GM12878 (cell line): ENCODE measurements around the gene LDB3. TPM values are rescaled to one million over a fixed set of nuclear protein-coding genes. Genes with fewer than 3 reads are reported as not detected.

Source experiments
- ATAC-seq: fragments of 200-7000 bp; cut with Tn5 transposase; 3 replicates; pipeline ENCODE4 v1.9.1; 2020; ENCODE audit warnings: mild to moderate bottlenecking, moderate library complexity
- BruUV-seq: library from RNA; stranded (reverse); fragments of 400-500 nt; replicated peaks from 2 replicates; lab custom pipeline; 2021; lab: Mats Ljungman, UMichigan
- CTCF ChIA-PET: fragments of 300-600 bp; sonication (Branson Sonifier 250); formaldehyde crosslinking; extraction: SDS; loops from one replicate; lab custom pipeline; 2021; ENCODE audit warnings: inconsistent platforms; lab: Yijun Ruan, JAX
- POLR2A ChIA-PET: fragments of 350-600 bp; formaldehyde crosslinking; extraction: SDS; loops from one replicate; lab custom pipeline; 2021; ENCODE audit warnings: inconsistent platforms; lab: Charles Lee
- RAD21 ChIA-PET: fragments of 300-600 bp; sonication (Branson Sonifier 250); formaldehyde crosslinking; loops from one replicate; lab custom pipeline; 2023; ENCODE audit warnings: antibody characterized with exemption; ENCODE audit not compliant: unreplicated experiment; lab: Charles Lee
- SMC1A ChIA-PET: fragments of 300-600 bp; sonication (Branson Sonifier 250); formaldehyde crosslinking; loops from one replicate; lab custom pipeline; 2023; ENCODE audit not compliant: unreplicated experiment, uncharacterized antibody; lab: Charles Lee
- DNase-seq: peaks from one replicate; pipeline ENCODE4 v3.0.0-alpha.2; 2011; ENCODE audit warnings: low read depth, low spot score
- FAIRE-seq: peaks from 3 replicates; lab custom pipeline; 2011; peaks lifted over from hg19 to GRCh38; lab: Jason Lieb, UNC
- H2AFZ ChIP-seq: 2 replicates; pipeline ENCODE4 v1.6.0; 2011; ENCODE audit warnings: low read depth, low read length, control low read depth; ENCODE audit not compliant: control insufficient read depth
- H3K27ac ChIP-seq: 2 replicates; pipeline ENCODE4 v1.5.1; 2011; ENCODE audit warnings: control low read depth; ENCODE audit not compliant: control insufficient read depth, insufficient read depth
- H3K27me3 ChIP-seq, 2 experiments: replicated peaks in 1 of 2; 2 replicates each; pipeline versions ENCODE4 v1.6.0 to v1.6.1; 2011; ENCODE audit warnings: low read length in 1 of 2; ENCODE audit not compliant: control insufficient read depth in 2 of 2, insufficient read depth in 2 of 2
- H3K36me3 ChIP-seq, 2 experiments: 2 replicates each; pipeline ENCODE4 v1.5.1; 2011; ENCODE audit warnings: low read length in 1 of 2; ENCODE audit not compliant: control insufficient read depth in 2 of 2, insufficient read depth in 2 of 2
- H3K4me1 ChIP-seq: 2 replicates; pipeline ENCODE4 v1.6.1; 2011; ENCODE audit warnings: mild to moderate bottlenecking, low read length, moderate library complexity, mixed read lengths; ENCODE audit not compliant: control insufficient read depth, insufficient read depth
- H3K4me2 ChIP-seq: 2 replicates; pipeline ENCODE4 v1.6.0; 2011; ENCODE audit warnings: control low read depth; ENCODE audit not compliant: control insufficient read depth, insufficient read depth
- H3K4me3 ChIP-seq: fragments of 200-600 bp; sonication (generic); 2 replicates; pipeline ENCODE4 v1.5.1; 2016
- H3K79me2 ChIP-seq: 2 replicates; pipeline ENCODE4 v1.6.0; 2011; ENCODE audit warnings: low read length; ENCODE audit not compliant: control insufficient read depth, insufficient read depth
- H3K9ac ChIP-seq: 2 replicates; pipeline ENCODE4 v1.8.0; 2011; ENCODE audit warnings: low read length, control low read depth, mixed read lengths; ENCODE audit not compliant: control insufficient read depth, insufficient read depth
- H3K9me3 ChIP-seq: replicated peaks from 3 replicates; pipeline ENCODE4 v1.5.1; 2011; ENCODE audit warnings: mild to moderate bottlenecking, low read length; ENCODE audit not compliant: control insufficient read depth, insufficient read depth
- H4K20me1 ChIP-seq: 2 replicates; pipeline ENCODE4 v1.6.0; 2011; ENCODE audit not compliant: control insufficient read depth, insufficient read depth
- GATAD2B ChIP-seq: fragments of 450-650 bp; conservative IDR thresholded peaks from 2 replicates; pipeline ENCODE4 v1.6.1; 2017; ENCODE audit warnings: low read depth, mild to moderate bottlenecking, moderate library complexity
- RAD21 ChIP-seq: IDR thresholded peaks from 2 replicates; pipeline ENCODE4 v1.6.1; 2011; ENCODE audit warnings: mild to moderate bottlenecking, low read depth, low read length, moderate library complexity; ENCODE audit not compliant: insufficient read depth
- WGBS: methylation state at CpG from one replicate; pipeline ENCODE4 v1.1.6; 2016; ENCODE audit warnings: low lambda C conversion rate; ENCODE audit not compliant: insufficient replicate concordance, insufficient coverage; ENCODE audit errors: missing lambda C conversion rate; 5-methylcytosine and 5-hydroxymethylcytosine counted together
- in situ Hi-C: fragments of 300-500 bp; cut with MboI; formaldehyde crosslinking; loops from 9 replicates; pipeline ENCODE4 v1.14.3; 2018; ENCODE audit warnings: mixed read lengths
- intact Hi-C: fragments of 100-400 bp; cut with micrococcal nuclease; formaldehyde crosslinking; loops from one replicate; pipeline ENCODE4 v1.14.2; 2022; ENCODE audit not compliant: unreplicated experiment
- polyA plus RNA-seq, 11 experiments: library from polyadenylated mRNA; depleted of rRNA in 4 of 11; unstranded in 6 of 11; stranded (reverse) in 5 of 11; fragments of >200 nt; fragmentation: Nextera tagmentation in 4 of 11; fragmentation: Illumina TruSeq in 1 of 11; extraction: Ambion mirVana in 4 of 11; extraction: Trizol in 1 of 11; gene quantifications; 1 replicate in 1 of 11; 2 replicates in 10 of 11; pipeline versions ENCODE4 v1.2.1 to v1.2.3, GENCODE V29; 2011 to 2016; ENCODE audit warnings: inconsistent platforms in 2 of 11, missing spikeins in 2 of 11, low read depth in 1 of 11
- total RNA-seq, 4 experiments: library from RNA; depleted of rRNA in 3 of 4; stranded (reverse); fragments of >200 nt in 3 of 4; fragmentation: Illumina TruSeq in 1 of 4; extraction: Trizol in 1 of 4; gene quantifications; 2 replicates each; pipeline versions ENCODE4 v1.2.1 to v1.2.3, GENCODE V29; 2013 to 2021
- TF ChIP-seq, protein P1 (sequence below): fragments of 450-650 bp; IDR thresholded peaks from 2 replicates; pipeline ENCODE4 v1.6.1; 2017; ENCODE audit warnings: mild to moderate bottlenecking, moderate library complexity

LDB3 gene
- total and polyA plus RNA-seq, 10 of the 15 experiments (the other 5 are each of a cell fraction or from before 2014, with no cell fraction given) = 0.02 to 0.07 (median 0.04) TPM; not detected in 1

DNA sequence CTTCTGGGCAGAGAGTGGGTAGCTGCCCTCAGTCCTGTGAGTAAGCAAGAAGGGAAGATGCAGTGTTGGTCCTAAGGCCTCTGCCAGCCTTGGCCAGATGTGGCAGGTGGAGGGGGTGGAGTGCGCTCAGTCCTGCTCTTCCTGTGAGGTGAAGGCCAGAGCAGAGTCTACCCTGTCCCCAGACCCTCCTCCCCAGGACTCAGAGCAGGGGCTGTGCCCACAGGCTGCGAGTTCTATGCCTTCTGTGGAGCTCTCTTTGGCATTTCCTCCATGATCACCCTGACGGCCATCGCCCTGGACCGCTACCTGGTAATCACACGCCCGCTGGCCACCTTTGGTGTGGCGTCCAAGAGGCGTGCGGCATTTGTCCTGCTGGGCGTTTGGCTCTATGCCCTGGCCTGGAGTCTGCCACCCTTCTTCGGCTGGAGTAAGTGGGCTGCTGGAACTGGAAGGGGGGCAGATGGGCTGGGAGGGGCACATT lies 10.0 kb upstream of the LDB3 start:
- ATAC-seq = no peak
- no peak for FAIRE-seq
- RAD21 ChIA-PET = no interaction called here

More for the DNA sequence above, 10.0 kb upstream of the LDB3 start:
- H3K9me3 ChIP-seq = no peaks in the 10 kb centered on the region
- WGBS = 34% methylated on average over 12 of the region's 12 CpGs
- DNase-seq = no peak
- H3K4me1 ChIP-seq = no peaks in the 10 kb centered on the region
- H2AFZ ChIP-seq = no peak overlapping the region
- no peaks in the 10 kb centered on the region; a peak in 1 of 4 replicates for H3K27me3 ChIP-seq
- SMC1A ChIA-PET = interaction anchor here (0.6 kb wide), 1 partner anchor 316 kb away, joined by 3 read pairs; no protein-coding TSS in a partner anchor
- in situ Hi-C loops (no loop called here), intact Hi-C loops (no loop called here)
- H3K36me3 ChIP-seq = no peaks in the 10 kb centered on the region
- no peak overlapping the region for H3K4me3 ChIP-seq
- POLR2A ChIA-PET = no interaction called here
- H4K20me1 ChIP-seq = no peaks in the 10 kb centered on the region; the same call in 1 of the 2 replicates
- no peak overlapping the region for H3K27ac ChIP-seq
- no peak overlapping the region for H3K4me2 ChIP-seq
- no peaks in the 10 kb centered on the region for H3K79me2 ChIP-seq
- no TSS peak for BruUV-seq
- TF ChIP-seq GATAD2B (no peak), RAD21 (no peak)
- TF ChIP-seq, protein P1, sequence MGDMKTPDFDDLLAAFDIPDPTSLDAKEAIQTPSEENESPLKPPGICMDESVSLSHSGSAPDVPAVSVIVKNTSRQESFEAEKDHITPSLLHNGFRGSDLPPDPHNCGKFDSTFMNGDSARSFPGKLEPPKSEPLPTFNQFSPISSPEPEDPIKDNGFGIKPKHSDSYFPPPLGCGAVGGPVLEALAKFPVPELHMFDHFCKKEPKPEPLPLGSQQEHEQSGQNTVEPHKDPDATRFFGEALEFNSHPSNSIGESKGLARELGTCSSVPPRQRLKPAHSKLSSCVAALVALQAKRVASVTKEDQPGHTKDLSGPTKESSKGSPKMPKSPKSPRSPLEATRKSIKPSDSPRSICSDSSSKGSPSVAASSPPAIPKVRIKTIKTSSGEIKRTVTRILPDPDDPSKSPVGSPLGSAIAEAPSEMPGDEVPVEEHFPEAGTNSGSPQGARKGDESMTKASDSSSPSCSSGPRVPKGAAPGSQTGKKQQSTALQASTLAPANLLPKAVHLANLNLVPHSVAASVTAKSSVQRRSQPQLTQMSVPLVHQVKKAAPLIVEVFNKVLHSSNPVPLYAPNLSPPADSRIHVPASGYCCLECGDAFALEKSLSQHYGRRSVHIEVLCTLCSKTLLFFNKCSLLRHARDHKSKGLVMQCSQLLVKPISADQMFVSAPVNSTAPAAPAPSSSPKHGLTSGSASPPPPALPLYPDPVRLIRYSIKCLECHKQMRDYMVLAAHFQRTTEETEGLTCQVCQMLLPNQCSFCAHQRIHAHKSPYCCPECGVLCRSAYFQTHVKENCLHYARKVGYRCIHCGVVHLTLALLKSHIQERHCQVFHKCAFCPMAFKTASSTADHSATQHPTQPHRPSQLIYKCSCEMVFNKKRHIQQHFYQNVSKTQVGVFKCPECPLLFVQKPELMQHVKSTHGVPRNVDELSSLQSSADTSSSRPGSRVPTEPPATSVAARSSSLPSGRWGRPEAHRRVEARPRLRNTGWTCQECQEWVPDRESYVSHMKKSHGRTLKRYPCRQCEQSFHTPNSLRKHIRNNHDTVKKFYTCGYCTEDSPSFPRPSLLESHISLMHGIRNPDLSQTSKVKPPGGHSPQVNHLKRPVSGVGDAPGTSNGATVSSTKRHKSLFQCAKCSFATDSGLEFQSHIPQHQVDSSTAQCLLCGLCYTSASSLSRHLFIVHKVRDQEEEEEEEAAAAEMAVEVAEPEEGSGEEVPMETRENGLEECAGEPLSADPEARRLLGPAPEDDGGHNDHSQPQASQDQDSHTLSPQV = no peak
- H3K9ac ChIP-seq = no peak overlapping the region
- CTCF ChIA-PET = no interaction called here
